Fibroblast of pulmonary artery (primary cell): ENCODE data around the gene MFNG.

Source experiments
- DNase-seq: peaks from one replicate; pipeline ENCODE4 v3.0.0-alpha.2; 2010; ENCODE audit warnings: low read depth
- H3K4me3 ChIP-seq: replicated peaks from 2 replicates; pipeline ENCODE4 v1.5.1; 2011; ENCODE audit warnings: low read depth, mild to moderate bottlenecking, control low read depth, low read length, moderate library complexity
- CTCF ChIP-seq: IDR thresholded peaks from 2 replicates; pipeline ENCODE4 v1.5.1; 2011; ENCODE audit warnings: mild to moderate bottlenecking, control low read depth, low read length, inconsistent platforms; ENCODE audit errors: missing control alignments

MFNG gene

GRCh38 chr22:37487571-37487970 is 1.4 kb upstream of the MFNG start:
- no peak overlapping the region for H3K4me3 ChIP-seq
- no peak for DNase-seq
- TF ChIP-seq CTCF: no peak

GRCh38 chr22:37487129-37487528 is 945 bp upstream of the MFNG start:
- TF ChIP-seq CTCF: no peak
- no peak for DNase-seq
- H3K4me3 ChIP-seq: no peak overlapping the region

- no peak overlapping the region for H3K4me3 ChIP-seq
- TF ChIP-seq CTCF: no peak
- DNase-seq: no peak
These were observed 575 bp downstream of the MFNG start for GRCh38 chr22:37485395-37486223.

GRCh38 chr22:37484480-37485394 is 1.4 kb downstream of the MFNG start:
- no peak for TF ChIP-seq CTCF
- DNase-seq: no peak
- no peak overlapping the region for H3K4me3 ChIP-seq

GRCh38 chr22:37483050-37483449 is 3.1 kb downstream of the MFNG start:
- no peak overlapping the region for H3K4me3 ChIP-seq
- TF ChIP-seq CTCF: no peak
- no peak for DNase-seq

GRCh38 chr22:37482244-37482643 is 3.9 kb downstream of the MFNG start:
- no peak for TF ChIP-seq CTCF
- no peak overlapping the region for H3K4me3 ChIP-seq
- no peak for DNase-seq
